Stimulated activated CD8-positive, alpha-beta memory T cell treated with anti-CD3 and anti-CD28 coated beads, Interleukin-12 subunit alpha, Interleukin-12 subunit beta, amount 100 ng/mL, for 24 hours (primary cell): Measurements from ENCODE around the gene GRPEL1.

Source experiments
- DNase-seq: peaks from one replicate; pipeline ENCODE4 v3.0.0-alpha.2; 2020; ENCODE audit errors: extremely low read depth

Gene GRPEL1

GRCh38 chr4:7023901-7024300, 44.0 kb downstream of the GRPEL1 start:
- DNase-seq: no peak

GRCh38 chr4:7023486-7023885, 44.4 kb downstream of the GRPEL1 start:
- DNase-seq: no peak

GRCh38 chr4:7021930-7022664, 45.8 kb downstream of the GRPEL1 start:
- no peak for DNase-seq

GRCh38 chr4:7021355-7021754, 46.5 kb downstream of the GRPEL1 start:
- no peak for DNase-seq

- no peak for DNase-seq
Measured at GRCh38 chr4:7020856-7021255, 47.0 kb downstream of the GRPEL1 start.

GRCh38 chr4:7020290-7020689, 47.6 kb downstream of the GRPEL1 start:
- DNase-seq: no peak

- no peak for DNase-seq
Measured at GRCh38 chr4:7019367-7019766, 48.5 kb downstream of the GRPEL1 start.

GRCh38 chr4:7018281-7018680, 49.6 kb downstream of the GRPEL1 start:
- DNase-seq: no peak

GRCh38 chr4:7017446-7018048, 50.3 kb downstream of the GRPEL1 start:
- DNase-seq: no peak

- DNase-seq: no peak
Measured at GRCh38 chr4:7016512-7016911, 51.4 kb downstream of the GRPEL1 start.

GRCh38 chr4:7016086-7016485, 51.8 kb downstream of the GRPEL1 start:
- no peak for DNase-seq

GRCh38 chr4:7015383-7016035, 52.4 kb downstream of the GRPEL1 start:
- DNase-seq: no peak

GRCh38 chr4:7014815-7015214, 53.0 kb downstream of the GRPEL1 start:
- no peak for DNase-seq

GRCh38 chr4:7013175-7013574, 54.7 kb downstream of the GRPEL1 start:
- no peak for DNase-seq

GRCh38 chr4:7009564-7009963, 58.3 kb downstream of the GRPEL1 start:
- DNase-seq: no peak
